NCI-H69 (cell line): ENCODE data around the gene TSLP.
A peak's percentile ranks its signal among the peaks of the same experiment; 100 is the strongest.

Experiments used
- DNase-seq: peaks from one replicate; lab custom pipeline; 2025; lab: John Stamatoyannopoulos, UW

The TSLP gene

GRCh38 chr5:111099058-111099778 is 27.7 kb downstream of the TSLP start:
- DNase-seq = no peak

- DNase-seq = no peak
Measured at GRCh38 chr5:111106320-111106948, 34.9 kb downstream of the TSLP start.

- no peak for DNase-seq
Measured at GRCh38 chr5:111107371-111107770, 35.9 kb downstream of the TSLP start.

- DNase-seq = no peak
Measured at GRCh38 chr5:111111956-111112355, 40.4 kb downstream of the TSLP start.

GRCh38 chr5:111113678-111114077 is 42.2 kb downstream of the TSLP start:
- DNase-seq = no peak

GRCh38 chr5:111115229-111115628 is 43.7 kb downstream of the TSLP start:
- DNase-seq = no peak

GRCh38 chr5:111116550-111116949 is 45.0 kb downstream of the TSLP start:
- DNase-seq = peak; percentile 47

- DNase-seq = peak; percentile 70
Measured at GRCh38 chr5:111117136-111117535, 45.6 kb downstream of the TSLP start.

- no peak for DNase-seq
Measured at GRCh38 chr5:111119221-111119620, 47.7 kb downstream of the TSLP start.

GRCh38 chr5:111119856-111120255 is 48.3 kb downstream of the TSLP start:
- no peak for DNase-seq

- no peak for DNase-seq
Measured at GRCh38 chr5:111120911-111121310, 49.4 kb downstream of the TSLP start.

GRCh38 chr5:111121926-111122325 is 50.4 kb downstream of the TSLP start:
- DNase-seq = no peak

GRCh38 chr5:111122398-111122797 is 50.9 kb downstream of the TSLP start:
- no peak for DNase-seq

- DNase-seq = no peak
Measured at GRCh38 chr5:111124793-111125192, 53.3 kb downstream of the TSLP start.

GRCh38 chr5:111126896-111127295 is 55.4 kb downstream of the TSLP start:
- DNase-seq = no peak
